HCT116 (cell line): Measurements from ENCODE around the gene TUT1. TPM values are rescaled to one million over a fixed set of nuclear protein-coding genes. Genes with fewer than 3 reads are reported as not detected.

Experiments
- ATAC-seq: fragments of 200-7000 bp; cut with Tn5 transposase; 2 replicates; pipeline ENCODE4 v1.9.1; 2020; ENCODE audit warnings: mild to moderate bottlenecking, moderate library complexity
- BruUV-seq: library from RNA; stranded (reverse); fragments of 400-500 nt; replicated peaks from 2 replicates; lab custom pipeline; 2021; lab: Mats Ljungman, UMichigan
- CTCF ChIA-PET: fragments of 300-600 bp; sonication (Branson Sonifier 250); formaldehyde crosslinking; loops from one replicate; lab custom pipeline; 2021; ENCODE audit warnings: antibody characterized with exemption; lab: Charles Lee
- POLR2A ChIA-PET: fragments of 300-600, 350-600 bp; sonication (Branson Sonifier 250); formaldehyde crosslinking; loops from one replicate; lab custom pipeline; 2021; ENCODE audit warnings: antibody characterized with exemption; lab: Charles Lee
- RAD21 ChIA-PET, 2 experiments: fragments of 300-600 bp; sonication (Branson Sonifier 250); formaldehyde crosslinking; loops; one replicate each; lab custom pipeline; 2023; ENCODE audit warnings: low total read pairs in 2 of 2; ENCODE audit not compliant: uncharacterized antibody in 2 of 2, unreplicated experiment in 2 of 2, low non-redundant PET in 1 of 2; lab: Charles Lee
- DNase-seq: peaks from one replicate; pipeline ENCODE4 v3.0.0-alpha.2; 2010; ENCODE audit warnings: low read depth, low spot score
- H2AFZ ChIP-seq: fragments of 200-600 bp; shearing (Covaris generic), sonication (generic); 2 replicates; pipeline ENCODE4 v1.6.1; 2017; ENCODE audit warnings: low read depth, mixed run types, mixed read lengths, antibody characterized with exemption, low read length; ENCODE audit not compliant: poor library complexity, severe bottlenecking
- H3K27ac ChIP-seq: 2 replicates; pipeline ENCODE4 v1.5.1; 2012; ENCODE audit warnings: low read depth, low read length
- H3K27me3 ChIP-seq: fragments of 200-600 bp; sonication (generic); 2 replicates; pipeline ENCODE4 v1.6.1; 2016; ENCODE audit warnings: mixed run types, low read length, mixed read lengths; ENCODE audit not compliant: insufficient read depth
- H3K36me3 ChIP-seq, 2 experiments: fragments of 200-500 bp in 1 of 2; fragments of 200-600 bp in 1 of 2; sonication (Bioruptor generic) in 1 of 2; sonication (generic) in 1 of 2; 2 replicates each; pipeline versions ENCODE4 v1.5.1 to v1.6.1; 2014 to 2016; ENCODE audit warnings: low read length in 2 of 2, inconsistent platforms in 1 of 2, mixed read lengths in 1 of 2, mixed run types in 1 of 2; ENCODE audit not compliant: insufficient read depth in 2 of 2, control insufficient read depth in 1 of 2
- H3K4me1 ChIP-seq, 2 experiments: fragments of 200-600 bp in 1 of 2; sonication (generic) in 1 of 2; 2 replicates each; pipeline versions ENCODE4 v1.5.1 to v1.6.1; 2012 to 2017; ENCODE audit warnings: low read length in 2 of 2, inconsistent platforms in 1 of 2, mild to moderate bottlenecking in 1 of 2, mixed read lengths in 1 of 2, mixed run types in 1 of 2, moderate library complexity in 1 of 2; ENCODE audit not compliant: insufficient read depth in 2 of 2, control insufficient read depth in 1 of 2
- H3K4me2 ChIP-seq: fragments of 200-600 bp; sonication (generic); 2 replicates; pipeline ENCODE4 v1.6.1; 2017; ENCODE audit warnings: mixed run types, low read length, mixed read lengths
- H3K4me3 ChIP-seq, 2 experiments: fragments of 200-600 bp in 1 of 2; sonication (generic) in 1 of 2; replicated peaks in 1 of 2; 2 replicates each; pipeline ENCODE4 v1.5.1; 2011 to 2016; ENCODE audit warnings: low read length in 2 of 2, control low read depth in 1 of 2, low read depth in 1 of 2, mild to moderate bottlenecking in 1 of 2, mixed read lengths in 1 of 2, mixed run types in 1 of 2
- H3K79me2 ChIP-seq: fragments of 200-600 bp; sonication (generic); 2 replicates; pipeline ENCODE4 v1.6.1; 2017; ENCODE audit warnings: mild to moderate bottlenecking, mixed run types, low read length, moderate library complexity, mixed read lengths; ENCODE audit not compliant: insufficient read depth
- H3K9ac ChIP-seq: fragments of 200-600 bp; sonication (generic); 2 replicates; pipeline ENCODE4 v1.6.1; 2016; ENCODE audit warnings: low read length, mixed read lengths
- H3K9me2 ChIP-seq: fragments of 200-600 bp; sonication (generic), shearing (Covaris generic); 2 replicates; pipeline ENCODE4 v1.6.1; 2017; ENCODE audit warnings: mixed run types, mild to moderate bottlenecking, moderate library complexity; ENCODE audit not compliant: insufficient read depth
- H3K9me3 ChIP-seq, 2 experiments: fragments of 200-500 bp in 1 of 2; fragments of 200-600 bp in 1 of 2; sonication (Bioruptor generic) in 1 of 2; sonication (generic) in 1 of 2; 2 replicates each; pipeline ENCODE4 v1.6.1; 2014 to 2017; ENCODE audit warnings: low read length in 2 of 2, mixed read lengths in 2 of 2, inconsistent platforms in 1 of 2, low read depth in 1 of 2, mild to moderate bottlenecking in 1 of 2, mixed run types in 1 of 2, moderate library complexity in 1 of 2; ENCODE audit not compliant: control insufficient read depth in 1 of 2, insufficient read depth in 1 of 2
- H4K20me1 ChIP-seq: fragments of 200-600 bp; sonication (generic), shearing (Covaris generic); 2 replicates; pipeline ENCODE4 v1.6.1; 2017; ENCODE audit warnings: mixed run types, mild to moderate bottlenecking, moderate library complexity; ENCODE audit not compliant: insufficient read depth
- ATF3 ChIP-seq: IDR thresholded peaks from 2 replicates; pipeline ENCODE4 v1.6.1; 2012
- CTCF ChIP-seq, 3 experiments: fragments of 200-600 bp in 1 of 3; sonication (generic) in 1 of 3; IDR thresholded peaks in 2 of 3; conservative IDR thresholded peaks in 1 of 3; 2 replicates each; pipeline ENCODE4 v1.5.1; 2012 to 2017; ENCODE audit warnings: low read depth in 2 of 3, low read length in 2 of 3, antibody characterized with exemption in 1 of 3, borderline replicate concordance in 1 of 3, control low read depth in 1 of 3, mild to moderate bottlenecking in 1 of 3, mixed read lengths in 1 of 3, mixed run types in 1 of 3, moderate library complexity in 1 of 3; ENCODE audit not compliant: insufficient read depth in 1 of 3
- EGR1 ChIP-seq: IDR thresholded peaks from 2 replicates; pipeline ENCODE4 v1.6.1; 2012; ENCODE audit warnings: low read depth
- ELF1 ChIP-seq: IDR thresholded peaks from 2 replicates; pipeline ENCODE4 v1.6.1; 2012; ENCODE audit warnings: low read depth, borderline replicate concordance
- EZH2 ChIP-seq: fragments of 200-600 bp; sonication (generic); IDR thresholded peaks from 2 replicates; pipeline ENCODE4 v1.6.1; 2017; ENCODE audit warnings: antibody characterized with exemption, mixed run types
- EZH2phosphoT487 ChIP-seq: fragments of 200-600 bp; IDR thresholded peaks from 2 replicates; pipeline ENCODE4 v1.6.1; 2018; ENCODE audit warnings: antibody characterized with exemption, borderline replicate concordance
- JUND ChIP-seq: IDR thresholded peaks from 2 replicates; pipeline ENCODE4 v1.6.1; 2012
- MAX ChIP-seq: IDR thresholded peaks from 2 replicates; pipeline ENCODE4 v1.6.1; 2012
- POLR2A ChIP-seq: IDR thresholded peaks from 2 replicates; pipeline ENCODE4 v1.7.0; 2011; ENCODE audit warnings: borderline replicate concordance; ENCODE audit not compliant: insufficient read depth, insufficient read length; ENCODE audit errors: extremely low read depth
- POLR2AphosphoS5 ChIP-seq: IDR thresholded peaks from 2 replicates; pipeline ENCODE4 v1.6.1; 2011; ENCODE audit warnings: mild to moderate bottlenecking, low read depth, low read length, moderate library complexity
- RAD21 ChIP-seq: IDR thresholded peaks from 2 replicates; pipeline ENCODE4 v1.6.1; 2012; ENCODE audit warnings: low read depth, mild to moderate bottlenecking
- REST ChIP-seq: IDR thresholded peaks from 2 replicates; pipeline ENCODE4 v1.6.1; 2012; ENCODE audit warnings: low read depth
- SIN3A ChIP-seq: IDR thresholded peaks from 2 replicates; pipeline ENCODE4 v1.6.1; 2012; ENCODE audit warnings: low read depth
- TCF7L2 ChIP-seq: IDR thresholded peaks from 2 replicates; pipeline ENCODE4 v1.7.0; 2011; ENCODE audit warnings: borderline replicate concordance, inconsistent platforms; ENCODE audit not compliant: insufficient read depth, insufficient read length; ENCODE audit errors: extremely low read depth
- YY1 ChIP-seq: IDR thresholded peaks from 2 replicates; pipeline ENCODE4 v1.6.1; 2011; ENCODE audit warnings: low read length, low read depth, moderate library complexity, mild to moderate bottlenecking; ENCODE audit not compliant: insufficient replicate concordance; ENCODE audit errors: extremely low read depth
- ZBTB33 ChIP-seq: IDR thresholded peaks from 2 replicates; pipeline ENCODE4 v1.6.1; 2011; ENCODE audit warnings: mild to moderate bottlenecking, low read length, moderate library complexity; ENCODE audit not compliant: insufficient replicate concordance; ENCODE audit errors: extremely low read depth
- intact Hi-C: fragments of 100-400 bp; cut with micrococcal nuclease; formaldehyde crosslinking; loops from 2 replicates; pipeline ENCODE4 v1.10.0; 2022
- total RNA-seq: library from RNA; stranded (reverse); gene quantifications from one replicate; pipeline ENCODE4 v1.2.1, GENCODE V29; 2021; ENCODE audit not compliant: unreplicated experiment

The TUT1 gene
- total RNA-seq, 1 experiment from 2014 or later = 49.0 TPM

- no peak for DNase-seq
- H3K36me3 ChIP-seq = peaks cover 0 to 3% of the 10 kb centered on the region in 2 experiments; a peak in 2 of 4 replicates
- no peak overlapping the region for H2AFZ ChIP-seq
- no peaks in the 10 kb centered on the region for H3K9me2 ChIP-seq
- no TSS peak for BruUV-seq
- intact Hi-C loops = no loop called here
- TF ChIP-seq TCF7L2 (no peak), EZH2phosphoT487 (no peak), SIN3A (no peak), EGR1 (no peak), MAX (no peak), ELF1 (no peak), CTCF (IDR thresholded peaks at IDR 0.05 in 2 of 3, conservative IDR thresholded peaks at IDR 0.05 in 1 of 3; ENCODE audit: borderline replicate concordance in 1 of 3, insufficient read depth in 1 of 3, low read depth in 2 of 3, low read length in 2 of 3) (no peak), ATF3 (no peak), REST (no peak), POLR2AphosphoS5 (no peak), EZH2 (no peak), POLR2A (no peak), YY1 (no peak), RAD21 (no peak), JUND (no peak), ZBTB33 (no peak)
- ChIA-PET POLR2A (interaction anchor here (1.5 kb wide), 1 partner anchor 60 kb away, joined by 4 read pairs; the partner anchor contains the start of genes C11orf98 and CSKMT), CTCF (no interaction called here), RAD21 (no interaction called here)
- no peak overlapping the region for H3K27ac ChIP-seq
- ATAC-seq = no peak
- H3K79me2 ChIP-seq = peaks cover 12% of the 10 kb centered on the region
- no peak overlapping the region for H3K4me2 ChIP-seq
- H3K4me3 ChIP-seq = no peak overlapping the region
- H3K27me3 ChIP-seq = no peaks in the 10 kb centered on the region
- H3K9ac ChIP-seq = no peak overlapping the region
- H3K4me1 ChIP-seq = peaks cover 0 to 21% of the 10 kb centered on the region in 2 experiments; a peak in 3 of 4 replicates
- no peaks in the 10 kb centered on the region for H3K9me3 ChIP-seq
- H4K20me1 ChIP-seq = no peaks in the 10 kb centered on the region
Observed at GRCh38 chr11:62605467-62605866, 14.1 kb upstream of the TUT1 start.
